Fibroblast of gingiva (primary cell): ENCODE measurements around the gene TRIB2.
A peak's percentile ranks its signal among the peaks of the same experiment; 100 is the strongest.

ENCODE experiments used
- DNase-seq: peaks from one replicate; pipeline ENCODE4 v3.0.0-alpha.2; 2011; ENCODE audit warnings: low read depth

TRIB2 gene

DNA sequence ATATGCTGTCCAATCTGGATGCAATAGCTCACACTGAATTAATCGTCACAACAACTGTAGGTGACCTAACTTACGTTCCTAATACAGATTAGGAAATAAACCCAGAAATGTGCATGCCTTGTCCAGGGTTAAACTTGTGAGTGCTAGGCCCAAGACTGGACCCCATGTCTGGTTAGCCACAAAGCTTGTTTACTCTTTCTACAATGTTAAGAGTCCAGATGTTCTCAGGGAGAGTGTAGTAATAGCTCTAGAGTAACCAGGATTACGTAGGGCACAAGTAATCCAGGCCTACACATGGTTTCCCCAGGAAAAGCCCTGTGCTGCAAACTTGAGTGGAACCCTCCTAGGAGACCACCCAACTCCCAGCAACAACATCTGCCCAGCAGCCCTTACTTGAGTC is 26.2 kb downstream of the TRIB2 start:
- DNase-seq, result peak; percentile 26

DNA sequence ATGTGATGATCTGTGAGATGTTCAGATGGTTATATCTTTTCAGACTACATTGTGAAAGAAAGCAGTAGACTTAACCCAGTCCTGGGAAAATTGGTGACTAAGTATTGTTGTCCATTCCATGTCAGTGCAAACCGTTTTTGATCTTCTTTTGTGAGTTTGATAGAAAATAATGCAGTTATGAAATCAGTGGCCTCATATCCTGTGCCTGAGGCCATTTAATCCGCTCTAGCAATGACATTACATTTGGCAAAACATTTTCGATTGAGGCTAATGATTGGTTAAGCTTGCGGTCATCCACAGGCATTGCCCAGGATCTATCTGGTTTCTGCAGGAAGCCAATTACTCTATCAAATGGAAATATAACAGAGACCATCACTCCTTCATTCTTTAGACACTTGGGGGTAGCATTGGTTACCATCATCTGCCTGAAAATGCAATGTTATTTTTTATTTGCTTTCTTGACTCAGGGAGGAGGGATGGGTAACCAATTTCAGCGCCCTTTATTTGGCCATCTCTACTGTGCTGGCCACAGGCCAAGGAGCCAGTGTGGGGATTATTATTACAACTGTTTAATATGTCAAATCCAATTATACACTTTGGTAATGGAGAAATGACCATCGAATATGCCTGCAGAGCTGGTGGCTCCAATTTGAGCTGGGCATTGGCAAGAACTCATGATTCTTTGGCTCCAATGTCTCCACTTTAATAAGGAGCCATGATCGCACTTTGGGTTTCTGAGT is 33.6 kb downstream of the TRIB2 start:
- no peak for DNase-seq

- DNase-seq, result no peak
Measured at GRCh38 chr2:12754643-12755042, 37.9 kb downstream of the TRIB2 start.

DNA sequence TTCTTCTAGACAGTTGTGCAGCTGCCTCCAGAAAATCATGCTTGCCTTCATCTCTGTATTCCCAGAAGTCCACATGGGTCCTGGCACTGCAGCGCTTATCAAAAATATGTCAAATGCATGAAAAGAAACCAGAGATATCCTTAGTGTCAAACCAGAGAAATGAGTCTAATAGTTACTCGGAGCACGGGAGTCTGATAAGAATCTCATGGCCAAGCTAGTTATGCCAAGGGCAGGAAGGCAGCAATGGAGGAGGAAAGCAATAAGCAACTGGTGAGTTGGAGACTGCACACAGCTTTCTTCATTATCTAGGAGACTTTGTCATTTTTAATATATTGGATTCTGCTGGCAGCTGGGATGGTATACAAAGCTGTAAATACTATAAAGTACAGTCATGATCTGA is 38.6 kb downstream of the TRIB2 start:
- no peak for DNase-seq

DNA sequence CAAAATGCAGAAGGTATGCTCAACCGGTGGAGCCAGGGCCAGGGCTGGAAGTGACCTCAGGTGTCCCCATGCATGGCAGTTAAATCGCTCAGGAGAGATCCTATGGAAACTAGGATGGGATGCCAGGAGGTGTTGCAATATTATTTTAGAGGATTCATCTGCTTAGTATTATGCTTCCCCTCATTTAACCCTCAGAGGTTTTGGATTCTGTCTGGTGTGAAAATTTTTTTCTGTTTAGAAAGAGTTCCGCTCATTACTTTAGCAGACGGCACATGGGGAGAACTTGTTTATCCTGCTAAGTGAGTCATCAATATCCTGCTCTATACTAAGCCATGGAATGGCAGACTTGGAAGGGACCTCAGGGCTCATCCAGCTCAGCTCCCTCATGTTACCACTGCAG is 42.5 kb downstream of the TRIB2 start:
- peak; percentile 94 for DNase-seq

DNA sequence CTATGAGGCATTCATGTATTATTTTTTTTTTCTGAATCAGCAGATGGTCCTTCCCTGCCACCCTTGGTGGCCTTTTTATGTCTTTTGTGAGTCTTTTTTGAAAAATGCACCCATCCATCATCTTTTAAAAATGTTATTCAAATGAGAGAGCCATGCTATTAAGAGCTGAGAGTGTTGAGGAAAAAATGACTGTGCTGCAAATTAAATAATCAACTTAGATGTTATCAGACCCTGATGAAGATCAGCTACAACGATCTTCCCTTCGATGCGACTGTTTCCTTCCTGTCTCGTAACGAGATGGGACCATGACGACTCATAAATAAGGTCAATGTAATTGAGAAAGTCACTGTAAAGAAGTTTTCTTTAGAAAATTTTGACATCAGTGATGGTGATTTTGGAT is 44.4 kb downstream of the TRIB2 start:
- DNase-seq, result no peak

DNA sequence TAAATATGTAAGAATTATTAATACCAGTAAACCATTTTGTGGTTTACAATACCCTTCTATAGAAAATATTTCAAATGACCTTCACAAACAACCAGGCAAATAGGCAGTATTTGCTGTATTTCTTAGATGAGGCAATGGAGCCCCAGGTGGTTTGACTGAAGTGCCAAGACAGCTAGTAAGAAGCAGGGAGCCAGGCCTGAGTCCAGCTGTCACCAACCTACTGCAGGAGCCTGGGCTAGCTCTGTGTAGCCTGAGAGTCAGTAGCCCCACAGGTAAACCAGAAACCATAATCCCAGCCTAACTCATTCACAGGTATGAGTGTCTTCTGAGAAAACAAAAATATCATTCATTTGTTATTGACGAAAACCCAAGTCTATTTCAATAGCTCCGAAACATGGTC is 45.6 kb downstream of the TRIB2 start:
- DNase-seq, result no peak

GRCh38 chr2:12762976-12763375 is 46.2 kb downstream of the TRIB2 start:
- DNase-seq, result no peak

- DNase-seq, result no peak
Measured at GRCh38 chr2:12763486-12763885, 46.8 kb downstream of the TRIB2 start.

DNA sequence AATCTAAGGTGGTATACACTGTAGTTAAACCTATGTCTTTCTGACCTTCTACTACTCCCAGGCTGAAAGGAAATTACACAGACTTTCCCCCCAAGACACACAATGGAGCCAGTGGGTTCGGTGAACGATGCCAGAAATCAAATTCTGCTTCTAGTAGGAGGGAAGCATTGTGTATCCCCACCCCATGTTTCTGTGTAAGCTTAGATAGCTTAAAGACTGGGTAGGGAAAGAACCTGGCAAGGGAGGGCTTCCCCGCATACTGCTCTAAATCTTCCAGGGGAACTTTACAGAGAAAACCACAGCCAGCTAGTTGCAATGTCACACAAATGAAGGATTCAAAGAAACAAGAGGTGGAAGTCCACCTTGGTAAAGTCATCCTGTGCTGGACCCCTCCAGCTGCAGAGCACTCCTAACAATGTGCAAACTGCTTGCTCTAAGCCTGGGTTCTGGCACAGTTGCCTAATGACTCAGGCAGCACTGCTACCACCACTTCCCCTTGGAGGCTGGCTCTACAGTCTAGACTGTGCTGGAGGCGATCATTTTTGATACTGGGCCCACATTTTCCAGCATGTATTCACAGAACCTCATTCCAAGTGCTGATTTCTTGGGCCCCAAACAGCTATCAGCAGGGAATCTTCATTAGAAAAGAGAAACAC is 47.5 kb downstream of the TRIB2 start:
- DNase-seq, result peak; percentile 41

- no peak for DNase-seq
Measured at GRCh38 chr2:12764849-12765605, 48.3 kb downstream of the TRIB2 start.

DNA sequence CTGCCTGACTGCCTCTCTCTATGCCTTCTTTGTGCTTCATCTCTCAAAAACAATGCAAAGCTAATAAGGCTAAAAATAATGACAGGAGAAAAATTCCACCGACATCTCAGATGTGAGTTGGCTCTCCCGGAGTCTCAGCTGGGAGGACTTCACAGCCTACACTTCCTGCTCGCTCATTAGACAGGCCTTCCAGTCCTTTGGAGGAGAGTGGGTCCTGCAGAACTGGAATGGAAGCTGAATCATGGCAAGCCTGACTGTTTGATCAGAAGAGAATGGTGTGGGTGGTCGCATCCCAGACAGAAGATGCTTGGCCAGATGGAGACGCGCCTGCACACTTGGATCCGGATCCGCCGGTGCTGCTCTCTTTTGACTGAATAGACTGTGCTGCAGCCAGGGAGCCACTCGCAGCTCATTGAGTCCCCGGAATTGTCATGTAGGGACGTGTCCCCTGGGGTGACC is 49.7 kb downstream of the TRIB2 start:
- DNase-seq, result no peak

GRCh38 chr2:12767541-12767940 is 50.8 kb downstream of the TRIB2 start:
- DNase-seq, result no peak

DNA sequence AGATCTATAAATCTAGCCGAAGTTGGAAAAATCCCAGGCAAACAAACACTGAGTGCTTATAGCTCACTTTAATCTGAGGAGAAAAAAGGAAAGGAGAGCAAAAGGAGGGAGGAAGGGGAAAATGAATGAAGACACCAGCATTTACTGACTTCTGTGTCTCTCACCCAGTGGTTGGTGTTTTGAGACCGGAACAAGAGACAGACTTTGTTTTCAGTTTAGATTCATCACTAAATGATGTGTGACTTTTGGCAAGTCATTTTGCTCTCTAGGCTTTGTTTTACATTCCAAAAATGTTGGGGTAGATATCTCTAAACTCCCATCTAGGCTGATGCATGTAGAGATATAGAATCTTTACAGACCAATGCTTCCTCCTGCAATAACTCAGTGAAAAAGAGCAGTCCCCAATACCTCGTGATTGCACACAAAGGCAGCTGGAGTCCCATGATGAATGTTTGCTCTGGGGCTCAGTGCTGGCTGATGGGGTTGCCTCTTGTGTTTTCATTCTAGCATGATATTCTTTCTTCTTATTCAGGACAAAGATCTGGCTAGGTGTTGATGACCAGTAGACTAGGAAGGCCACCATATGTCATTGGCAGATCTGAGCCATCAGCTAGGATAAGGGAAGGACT is 51.4 kb downstream of the TRIB2 start:
- no peak for DNase-seq

DNA sequence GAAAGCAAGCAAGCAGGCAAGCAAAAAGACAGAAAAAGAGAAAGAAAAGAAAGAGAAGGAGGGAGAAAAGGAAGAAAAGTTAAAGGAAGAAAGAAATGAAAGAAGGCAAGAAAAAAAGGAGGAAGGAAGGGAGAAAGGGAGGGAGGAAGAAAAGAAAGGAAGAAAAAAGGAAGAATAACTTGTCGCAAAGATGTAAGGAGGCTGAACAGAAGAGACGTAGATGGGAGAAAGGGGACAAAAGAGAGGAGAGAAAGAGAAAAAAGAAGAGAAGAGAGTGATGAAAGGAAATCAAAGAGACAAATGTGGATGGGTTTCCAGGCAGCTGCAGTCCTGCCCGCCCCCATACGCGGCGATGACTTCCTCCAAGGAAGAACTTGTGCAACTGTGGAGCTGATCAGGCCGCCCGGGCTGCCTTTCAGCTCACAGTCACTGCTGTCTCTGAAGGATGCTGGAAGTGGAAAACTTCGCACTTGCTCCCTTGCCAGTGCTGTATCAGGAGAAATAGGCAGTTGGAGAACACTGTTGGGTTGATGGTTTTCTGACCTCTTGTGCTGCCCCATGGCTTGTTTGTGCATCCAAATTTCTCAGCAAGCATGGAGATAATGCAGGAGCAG is 52.9 kb downstream of the TRIB2 start:
- DNase-seq, result no peak

DNA sequence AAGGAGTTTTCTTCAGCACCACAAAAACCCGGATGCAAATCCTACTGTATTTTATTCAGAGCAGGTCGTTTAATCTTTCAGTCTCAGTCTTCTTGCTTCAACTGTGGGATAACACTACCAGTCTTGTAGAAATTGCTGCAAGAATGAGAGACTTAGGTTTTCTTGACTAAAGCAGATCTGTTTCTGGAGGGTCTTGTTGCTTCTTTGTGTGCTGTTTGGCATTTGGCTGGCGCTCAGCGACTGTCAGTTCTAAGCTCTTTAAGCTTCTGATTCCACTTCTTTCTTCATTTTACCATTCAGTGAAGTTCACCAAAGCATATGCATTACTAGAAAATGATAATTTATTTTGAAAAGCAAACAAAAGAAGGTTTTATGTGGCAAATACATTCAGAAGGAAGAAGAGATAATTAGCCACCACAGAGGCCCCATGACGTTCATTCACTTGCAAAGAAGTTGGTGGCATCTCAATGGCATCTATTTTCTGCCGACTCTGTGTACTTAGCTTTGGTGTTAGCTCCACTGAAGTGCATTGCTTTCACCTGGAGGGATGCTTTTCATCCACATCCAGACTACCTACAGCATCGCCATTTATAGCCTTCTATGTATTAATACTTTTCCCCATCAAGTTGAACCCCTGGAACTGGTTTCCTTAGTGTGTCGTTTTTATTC is 53.7 kb downstream of the TRIB2 start:
- no peak for DNase-seq

- DNase-seq, result no peak
Measured at GRCh38 chr2:12771154-12771553, 54.4 kb downstream of the TRIB2 start.

GRCh38 chr2:12773586-12774394 is 57.1 kb downstream of the TRIB2 start:
- no peak for DNase-seq

GRCh38 chr2:12774395-12774727 is 57.6 kb downstream of the TRIB2 start:
- peak; percentile 50 for DNase-seq

DNA sequence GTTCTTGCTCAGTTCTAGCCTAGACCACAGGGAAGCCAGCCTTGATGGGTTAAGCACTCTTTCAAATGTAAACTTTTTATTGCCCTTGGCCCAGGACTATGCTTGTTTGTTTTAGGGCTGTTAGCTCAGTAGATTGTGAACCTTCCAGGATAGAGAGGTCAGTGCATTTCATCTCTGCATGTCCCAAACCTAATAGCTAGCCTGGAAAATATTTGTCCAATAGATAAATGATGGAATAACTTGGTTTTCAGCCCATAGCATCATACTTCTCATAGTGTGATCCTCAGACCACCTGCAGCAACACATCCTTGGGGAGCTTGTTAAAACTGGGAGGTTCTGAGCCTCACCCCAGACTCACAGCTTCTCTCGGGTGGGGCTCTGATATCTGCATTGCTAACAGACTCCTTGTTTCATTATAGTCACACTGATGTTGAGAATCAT is 59.8 kb downstream of the TRIB2 start:
- DNase-seq, result no peak

GRCh38 chr2:12778369-12778768 is 61.6 kb downstream of the TRIB2 start:
- no peak for DNase-seq
